ENCODE results near the gene LTC4S.

Gene LTC4S

DNA sequence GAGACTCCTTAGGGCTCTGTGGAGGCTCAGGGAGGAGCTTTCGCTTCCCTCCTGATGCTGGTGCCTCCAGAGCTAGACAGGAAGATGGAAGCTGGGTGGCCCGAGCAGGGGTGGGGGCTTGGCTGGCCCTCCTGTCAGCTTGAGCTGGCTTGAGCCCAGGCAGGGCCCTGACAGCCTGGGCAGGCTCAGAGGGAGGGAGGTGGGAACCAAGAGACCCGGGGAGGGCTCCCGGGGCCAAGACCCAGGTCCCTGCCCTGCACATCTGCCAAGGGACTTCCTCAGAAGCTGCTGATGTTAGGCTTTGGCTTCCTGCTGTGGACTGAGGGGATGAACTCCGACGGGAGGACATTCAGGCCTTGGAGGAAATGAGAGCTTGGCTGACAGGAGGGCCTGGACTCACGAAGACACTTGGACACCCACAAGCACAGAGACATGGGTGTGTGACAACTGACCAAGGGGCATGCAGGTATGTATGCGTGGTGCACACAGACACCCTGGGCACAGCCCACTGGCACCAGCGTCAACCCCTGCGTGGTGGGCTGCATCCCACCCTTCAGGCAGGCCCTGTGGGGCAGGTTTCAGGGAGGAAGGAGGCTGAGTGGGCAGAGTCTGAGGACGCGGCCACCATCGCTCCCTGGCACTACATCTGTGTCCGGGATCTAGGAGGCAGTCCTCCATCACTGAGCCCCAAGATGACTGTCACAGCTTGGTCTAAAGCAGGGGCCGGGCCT lies 1.7 kb upstream of the LTC4S start:
- CTCF ChIA-PET, result interaction anchor here (1.0 to 1.8 kb wide), 4 partner anchors 10 to 63 kb away, joined by 3 to 9 read pairs (median 4); no protein-coding TSS in a partner anchor
- TF ChIP-seq CTCF (IDR thresholded peaks at IDR 0.05; ENCODE audit: control extremely low read depth, extremely low read depth, low read depth, missing control alignments), result no peak
- POLR2A ChIA-PET, result no interaction called here
- no peak for DNase-seq (ENCODE audit: extremely low spot score)

DNA sequence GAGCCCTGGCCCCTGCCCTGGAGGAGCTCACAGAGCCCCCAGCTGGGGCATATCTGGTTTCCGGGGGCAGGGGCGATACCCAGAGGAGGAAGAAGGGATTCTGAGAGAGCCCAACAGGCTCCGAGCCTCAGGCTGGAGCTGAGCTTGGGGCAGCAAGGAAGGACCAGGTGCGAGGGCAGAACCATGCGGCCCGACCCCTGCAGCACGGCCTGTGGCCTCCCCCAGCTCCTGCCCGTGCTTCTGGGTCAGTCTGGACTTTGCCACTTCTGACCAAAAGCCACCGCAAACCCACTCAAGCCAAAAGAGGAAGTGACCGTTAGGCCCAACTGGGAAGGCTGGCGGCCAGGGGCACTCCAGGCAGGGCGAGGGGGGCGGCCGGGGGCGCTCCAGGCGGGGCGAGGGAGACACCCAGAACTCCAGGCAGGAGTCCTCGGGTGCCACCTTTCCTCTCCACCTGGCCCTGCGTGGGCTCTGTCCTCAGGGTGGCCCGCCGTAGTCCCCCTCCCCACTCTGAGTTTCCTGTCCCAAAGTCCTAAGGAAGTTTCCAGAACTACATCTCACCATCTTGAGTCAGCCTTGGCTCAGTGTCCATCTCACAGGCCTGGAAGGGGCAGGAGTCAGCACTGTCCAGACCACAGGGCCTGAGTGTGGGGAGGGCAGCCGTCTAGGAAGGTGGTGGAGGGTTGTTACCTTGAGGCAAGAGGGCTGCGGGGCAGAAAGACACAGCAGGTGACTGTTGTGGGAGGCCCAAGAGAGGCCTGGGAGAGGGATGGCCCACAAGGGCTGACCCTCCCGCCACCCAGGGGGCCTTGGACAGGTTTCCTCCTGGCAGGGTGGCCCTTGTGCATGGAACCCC lies 946 bp upstream of the LTC4S start:
- ChIA-PET CTCF (interaction anchor here (1.0 to 5.8 kb wide), 10 partner anchors 9 to 65 kb away, joined by 3 to 33 read pairs (median 4); no protein-coding TSS in a partner anchor), POLR2A (no interaction called here)
- no peak for DNase-seq (ENCODE audit: extremely low spot score)
- TF ChIP-seq CTCF (IDR thresholded peaks at IDR 0.05; ENCODE audit: control extremely low read depth, extremely low read depth, low read depth, missing control alignments), result no peak

GRCh38 chr5:179794171-179794570 lies 385 bp downstream of the LTC4S start:
- ChIA-PET CTCF (interaction anchor here (1.0 to 5.8 kb wide), 7 partner anchors 8 to 111 kb away, joined by 3 to 33 read pairs (median 4); no protein-coding TSS in a partner anchor), POLR2A (interaction anchor here (1.6 kb wide), 1 partner anchor 27 kb away, joined by 8 read pairs; the partner anchor contains the start of gene SQSTM1)
- TF ChIP-seq CTCF (IDR thresholded peaks at IDR 0.05; ENCODE audit: control extremely low read depth, extremely low read depth, low read depth, missing control alignments), result no peak
- no peak for DNase-seq (ENCODE audit: extremely low spot score)

GRCh38 chr5:179794575-179794974 lies 789 bp downstream of the LTC4S start:
- no peak for DNase-seq (ENCODE audit: extremely low spot score)
- POLR2A ChIA-PET, result interaction anchor here (1.6 kb wide), 1 partner anchor 26 kb away, joined by 8 read pairs; the partner anchor contains the start of gene SQSTM1
- CTCF ChIA-PET, result interaction anchor here (1.5 to 5.8 kb wide), 3 partner anchors 24 to 111 kb away, joined by 4 to 33 read pairs (median 5); no protein-coding TSS in a partner anchor
- no peak for TF ChIP-seq CTCF (IDR thresholded peaks at IDR 0.05; ENCODE audit: control extremely low read depth, extremely low read depth, low read depth, missing control alignments)

DNA sequence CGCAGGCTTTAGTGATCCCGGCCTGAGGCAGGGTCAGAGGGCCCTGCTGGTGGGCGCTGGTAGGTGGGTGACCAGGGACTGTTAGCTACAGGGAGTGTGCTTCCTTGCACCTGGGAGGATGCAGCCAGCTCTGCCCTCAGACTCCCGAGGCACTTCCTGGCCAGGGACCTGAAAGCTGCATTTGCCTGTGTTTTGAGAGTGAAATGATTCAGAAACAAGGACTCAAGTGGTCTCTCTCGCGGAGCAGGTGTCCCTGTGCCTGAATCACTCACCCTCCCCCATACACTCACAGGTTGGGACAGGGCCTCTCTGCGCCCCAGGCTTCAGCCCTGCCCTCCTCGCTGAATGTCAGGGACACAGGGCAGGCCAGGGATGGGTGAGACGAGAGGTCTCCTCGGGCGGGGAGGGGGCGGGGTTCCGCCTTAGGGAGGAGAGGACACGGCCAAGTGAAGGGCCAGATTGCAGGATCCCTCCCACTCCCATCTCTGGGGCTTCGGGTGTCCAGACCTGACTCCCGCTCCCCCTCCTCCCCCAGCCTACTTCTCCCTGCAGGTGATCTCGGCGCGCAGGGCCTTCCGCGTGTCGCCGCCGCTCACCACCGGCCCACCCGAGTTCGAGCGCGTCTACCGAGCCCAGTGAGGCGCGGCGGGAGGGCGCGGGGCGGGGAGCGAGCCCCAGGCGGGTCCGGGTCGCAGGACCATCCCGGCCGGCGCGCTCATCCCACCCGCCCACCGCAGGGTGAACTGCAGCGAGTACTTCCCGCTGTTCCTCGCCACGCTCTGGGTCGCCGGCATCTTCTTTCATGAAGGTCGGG lies 1.5 kb downstream of the LTC4S start:
- POLR2A ChIA-PET, result interaction anchor here (1.6 to 2.0 kb wide), 2 partner anchors 25 to 172 kb away, joined by 7 to 8 read pairs; partner anchors contain the start of genes HNRNPH1 and SQSTM1
- no peak for TF ChIP-seq CTCF (IDR thresholded peaks at IDR 0.05; ENCODE audit: control extremely low read depth, extremely low read depth, low read depth, missing control alignments)
- CTCF ChIA-PET, result interaction anchor here (0.7 to 5.8 kb wide), 9 partner anchors 9 to 110 kb away, joined by 3 to 33 read pairs (median 3); no protein-coding TSS in a partner anchor
- DNase-seq (ENCODE audit: extremely low spot score), result no peak

Measured in GM10248 (cell line).